Activated CD4-positive, alpha-beta memory T cell treated with anti-CD3 and anti-CD28 coated beads for 36 hours (primary cell): Measurements from ENCODE around the gene PRTG. TPM values are rescaled to one million over a fixed set of nuclear protein-coding genes. Genes with fewer than 3 reads are reported as not detected.
"Not testable (repeated sequence)": the region's sequence is repeated elsewhere in the genome, so short reads cannot be mapped to it uniquely, and the experiment has no call there.

Experiments
- CTCF ChIA-PET: fragments of 350-600 bp; sonication (Branson Sonifier 250); formaldehyde crosslinking; loops from one replicate; lab custom pipeline; 2021; ENCODE audit warnings: antibody characterized with exemption, inconsistent platforms; lab: Charles Lee
- POLR2A ChIA-PET: fragments of 350-600 bp; sonication (Branson Sonifier 250); formaldehyde crosslinking; loops from one replicate; lab custom pipeline; 2021; ENCODE audit warnings: antibody characterized with exemption; lab: Charles Lee
- DNase-seq: peaks from one replicate; pipeline ENCODE4 v3.0.0-alpha.2; 2020
- H3K27ac Mint-ChIP-seq: one replicate; pipeline ENCODE4 v1.8.0; 2021; ENCODE audit warnings: mixed read lengths
- H3K27me3 Mint-ChIP-seq: one replicate; pipeline ENCODE4 v1.8.0; 2021; ENCODE audit warnings: mixed read lengths
- H3K36me3 Mint-ChIP-seq: one replicate; pipeline ENCODE4 v1.8.0; 2021; ENCODE audit warnings: mixed read lengths
- H3K4me1 Mint-ChIP-seq: one replicate; pipeline ENCODE4 v1.8.0; 2021; ENCODE audit warnings: low read depth, mixed read lengths
- H3K4me3 Mint-ChIP-seq: one replicate; pipeline ENCODE4 v1.8.0; 2021; ENCODE audit warnings: mild to moderate bottlenecking, mixed read lengths
- H3K9me3 Mint-ChIP-seq: one replicate; pipeline ENCODE4 v1.8.0; 2021; ENCODE audit warnings: mixed read lengths
- intact Hi-C: fragments of 100-400 bp; cut with micrococcal nuclease; formaldehyde crosslinking; loops from one replicate; pipeline ENCODE4 v1.15.1; 2023
- total RNA-seq, 2 experiments: library from RNA; stranded (reverse); gene quantifications; one replicate each; pipeline ENCODE4 v1.2.3, GENCODE V29; 2021

Gene PRTG
- not detected for total RNA-seq

- POLR2A ChIA-PET = no interaction called here
- CTCF ChIA-PET = no interaction called here
- Mint-ChIP-seq H3K27ac (no peak within 1 kb of the TSS), H3K36me3 (no peaks in the 10 kb centered on the region), H3K27me3 (peaks cover 29% of the 10 kb centered on the region), H3K9me3 (no peaks in the 10 kb centered on the region), H3K4me1 (no peaks in the 10 kb centered on the region), H3K4me3 (peak within 1 kb of the TSS; percentile 49)
- intact Hi-C loops = no loop called here
- DNase-seq = no peak
These were observed at the start of gene PRTG for GRCh38 chr15:55742927-55743728. Gene PRTG (minus strand): TSS chr15:55743152. CDS start chr15:55742931, 221 bp downstream.

GRCh38 chr15:55791551-55792400, 48.8 kb upstream of the PRTG start:
- Mint-ChIP-seq H3K9me3 (peaks cover 8% of the 10 kb centered on the region), H3K27ac (no peak overlapping the region)

GRCh38 chr15:55789066-55789660, 46.2 kb upstream of the PRTG start:
- Mint-ChIP-seq H3K27me3 (peaks cover 6% of the 10 kb centered on the region), H3K4me3 (no peak overlapping the region), H3K9me3 (peaks cover 8% of the 10 kb centered on the region), H3K36me3 (no peaks in the 10 kb centered on the region), H3K27ac (no peak overlapping the region), H3K4me1 (no peaks in the 10 kb centered on the region)
- intact Hi-C loops = loop anchor here (1.0 to 5.0 kb wide), 2 partner anchors 57 to 263 kb away; no protein-coding TSS in a partner anchor
- ChIA-PET POLR2A (no interaction called here), CTCF (interaction anchor here (0.5 to 3.0 kb wide), 12 partner anchors 8 to 146 kb away, joined by 3 to 34 read pairs (median 4); no protein-coding TSS in a partner anchor)
- peak; percentile 73 for DNase-seq

More at GRCh38 chr15:55791551-55792400, 48.8 kb upstream of the PRTG start:
- Mint-ChIP-seq H3K36me3 (no peaks in the 10 kb centered on the region), H3K27me3 (peaks cover 12% of the 10 kb centered on the region), H3K4me3 (no peak overlapping the region), H3K4me1 (no peaks in the 10 kb centered on the region)
- intact Hi-C loops = no loop called here
- CTCF ChIA-PET = interaction anchor here (0.7 to 1.5 kb wide), 4 partner anchors 9 to 54 kb away, joined by 3 to 7 read pairs (median 3); no protein-coding TSS in a partner anchor
- POLR2A ChIA-PET = no interaction called here
- no peak for DNase-seq

- POLR2A ChIA-PET = no interaction called here
- no peak overlapping the region for H3K27ac Mint-ChIP-seq
- no peaks in the 10 kb centered on the region for H3K9me3 Mint-ChIP-seq
- CTCF ChIA-PET = interaction anchor here (1.0 to 1.1 kb wide), 2 partner anchors 14 to 42 kb away, joined by 3 read pairs; no protein-coding TSS in a partner anchor
- no peak overlapping the region for H3K4me3 Mint-ChIP-seq
- DNase-seq = no peak
- intact Hi-C loops = loop anchor here (5.0 kb wide), 1 partner anchor 266 kb away; no protein-coding TSS in a partner anchor
- H3K27me3 Mint-ChIP-seq = peaks cover 6% of the 10 kb centered on the region
- no peaks in the 10 kb centered on the region for H3K4me1 Mint-ChIP-seq
- no peaks in the 10 kb centered on the region for H3K36me3 Mint-ChIP-seq
These were observed 43.4 kb upstream of the PRTG start for GRCh38 chr15:55786341-55786740.

- POLR2A ChIA-PET, H3K36me3 Mint-ChIP-seq, DNase-seq, H3K4me3 Mint-ChIP-seq, H3K27me3 Mint-ChIP-seq, H3K4me1 Mint-ChIP-seq, H3K9me3 Mint-ChIP-seq, H3K27ac Mint-ChIP-seq: not testable (repeated sequence)
- intact Hi-C loops = loop anchor here (5.0 kb wide), 1 partner anchor 267 kb away; no protein-coding TSS in a partner anchor
- CTCF ChIA-PET = interaction anchor here (1.0 to 1.1 kb wide), 2 partner anchors 13 to 41 kb away, joined by 3 read pairs; no protein-coding TSS in a partner anchor
These were observed 42.6 kb upstream of the PRTG start for GRCh38 chr15:55785593-55785992.

GRCh38 chr15:55784286-55784685, 41.3 kb upstream of the PRTG start:
- no peak overlapping the region for H3K27ac Mint-ChIP-seq
- H3K4me1 Mint-ChIP-seq = no peaks in the 10 kb centered on the region
- peaks cover 8% of the 10 kb centered on the region for H3K27me3 Mint-ChIP-seq
- POLR2A ChIA-PET = no interaction called here
- H3K9me3 Mint-ChIP-seq = no peaks in the 10 kb centered on the region
- DNase-seq = no peak
- no peaks in the 10 kb centered on the region for H3K36me3 Mint-ChIP-seq
- no peak overlapping the region for H3K4me3 Mint-ChIP-seq
- intact Hi-C loops = no loop called here
- CTCF ChIA-PET = interaction anchor here (3.0 kb wide), 1 partner anchor 10 kb away, joined by 17 read pairs; no protein-coding TSS in a partner anchor

GRCh38 chr15:55782901-55783300, 39.9 kb upstream of the PRTG start:
- H3K36me3 Mint-ChIP-seq = no peaks in the 10 kb centered on the region

GRCh38 chr15:55780292-55780691, 37.3 kb upstream of the PRTG start:
- Mint-ChIP-seq H3K27ac (no peak overlapping the region), H3K27me3 (peaks cover 6% of the 10 kb centered on the region), H3K4me1 (no peaks in the 10 kb centered on the region), H3K36me3 (no peaks in the 10 kb centered on the region), H3K9me3 (no peaks in the 10 kb centered on the region), H3K4me3 (no peak overlapping the region)
- intact Hi-C loops = no loop called here
- DNase-seq = no peak
- ChIA-PET CTCF (interaction anchor here (0.9 kb wide), 1 partner anchor 8 kb away, joined by 4 read pairs; no protein-coding TSS in a partner anchor), POLR2A (no interaction called here)

More at GRCh38 chr15:55782901-55783300, 39.9 kb upstream of the PRTG start:
- Mint-ChIP-seq H3K9me3 (no peaks in the 10 kb centered on the region), H3K27me3 (peaks cover 10% of the 10 kb centered on the region), H3K4me3 (no peak overlapping the region), H3K27ac (no peak overlapping the region), H3K4me1 (no peaks in the 10 kb centered on the region)
- ChIA-PET CTCF (interaction anchor here (1.1 to 3.0 kb wide), 3 partner anchors 9 to 11 kb away, joined by 3 to 17 read pairs (median 3); no protein-coding TSS in a partner anchor), POLR2A (no interaction called here)
- no peak for DNase-seq
- intact Hi-C loops = no loop called here

- Mint-ChIP-seq H3K27me3 (peaks cover 8% of the 10 kb centered on the region), H3K36me3 (no peaks in the 10 kb centered on the region), H3K4me3 (no peak overlapping the region), H3K4me1 (no peaks in the 10 kb centered on the region), H3K9me3 (no peaks in the 10 kb centered on the region), H3K27ac (no peak overlapping the region)
- POLR2A ChIA-PET = no interaction called here
- CTCF ChIA-PET = no interaction called here
- no peak for DNase-seq
- intact Hi-C loops = no loop called here
These were observed 36.0 kb upstream of the PRTG start for GRCh38 chr15:55778932-55779331.

GRCh38 chr15:55775316-55775715, 32.4 kb upstream of the PRTG start:
- POLR2A ChIA-PET = no interaction called here
- intact Hi-C loops = loop anchor here (2.0 kb wide), 1 partner anchor 127 kb away; no protein-coding TSS in a partner anchor
- no peaks in the 10 kb centered on the region for H3K4me1 Mint-ChIP-seq
- no peak overlapping the region for H3K4me3 Mint-ChIP-seq
- no peaks in the 10 kb centered on the region for H3K36me3 Mint-ChIP-seq
- no peaks in the 10 kb centered on the region for H3K9me3 Mint-ChIP-seq
- H3K27me3 Mint-ChIP-seq = peaks cover 11% of the 10 kb centered on the region
- CTCF ChIA-PET = interaction anchor here (0.6 to 2.3 kb wide), 17 partner anchors 8 to 1253 kb away, joined by 3 to 17 read pairs (median 4); no protein-coding TSS in a partner anchor
- no peak overlapping the region for H3K27ac Mint-ChIP-seq
- DNase-seq = no peak
